Measurements from ENCODE around the gene BBX. TPM values are rescaled to one million over a fixed set of nuclear protein-coding genes. Genes with fewer than 3 reads are reported as not detected.

The BBX gene
- total and polyA plus RNA-seq, 2 of the 13 experiments (the other 11 are each of a cell fraction or from before 2014, with no cell fraction given), result 13.7 to 23.2 TPM

DNA sequence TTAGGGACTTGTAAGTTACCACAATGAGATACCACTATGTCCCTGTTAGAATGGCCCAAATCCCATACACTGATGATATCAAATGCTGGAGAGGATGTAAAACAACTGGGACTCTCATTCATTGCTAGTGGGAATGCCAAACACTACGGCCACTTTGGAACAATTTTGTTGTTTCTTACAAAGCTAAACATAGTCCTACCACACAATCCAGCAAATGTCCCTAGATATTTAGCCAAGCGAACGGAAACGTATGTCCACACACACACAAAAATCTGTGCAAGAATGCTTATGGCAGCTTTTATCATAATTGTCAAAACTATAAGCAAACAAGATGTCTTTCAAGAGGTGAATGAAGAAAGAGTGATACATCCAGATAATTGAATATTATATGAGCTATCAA is 296.9 kb downstream of the BBX start:
- ChIA-PET CTCF (ENCODE audit: low intra/inter-chr PET ratio, low total read pairs) (no interaction called here), POLR2A (no interaction called here)
- DNase-seq (ENCODE audit: low spot score), result no peak
- Histone ChIP-seq H3K27me3 (ENCODE audit: control insufficient read depth in 1 of 2, insufficient read depth in 2 of 2, low read length in 2 of 2) (no peaks in the 10 kb centered on the region), H3K79me2 (ENCODE audit: insufficient read depth, low read length) (no peaks in the 10 kb centered on the region), H3K4me2 (ENCODE audit: low read depth, low read length) (no peak overlapping the region), H3K4me3 (replicated peaks in 1 of 3; ENCODE audit: insufficient read depth in 1 of 3, low read depth in 2 of 3, low read length in 3 of 3) (no peak overlapping the region), H3K9me3 (ENCODE audit: low read length) (no peaks in the 10 kb centered on the region), H3K4me1 (ENCODE audit: insufficient read depth, low read length) (peaks cover 9% of the 10 kb centered on the region), H2AFZ (ENCODE audit: low read length) (no peak overlapping the region), H4K20me1 (ENCODE audit: insufficient read depth, low read length) (no peaks in the 10 kb centered on the region), H3K36me3 (replicated peaks in 1 of 2; ENCODE audit: control insufficient read depth in 1 of 2, insufficient read depth in 2 of 2, low read length in 2 of 2) (no peaks in the 10 kb centered on the region), H3K9ac (ENCODE audit: insufficient read depth, low read depth, low read length) (no peak overlapping the region), H3K27ac (ENCODE audit: extremely low read length, insufficient read depth, low read length) (no peak overlapping the region)
- in situ Hi-C loops (cut with HindIII; ENCODE audit: extremely low pct_ligation_motif_present, low pct_unique_long_range_greater_than_20kb), result no loop called here
- ATAC-seq, result no peak
- no peak for FAIRE-seq
- 50% methylated on average over 4 of the region's 4 CpGs for WGBS (ENCODE audit: low lambda C conversion rate)
- BruUV-seq (replicated peaks), result no TSS peak
- intact Hi-C loops (cut with micrococcal nuclease; ENCODE audit: unreplicated experiment), result no loop called here
- TF ChIP-seq, protein P1, sequence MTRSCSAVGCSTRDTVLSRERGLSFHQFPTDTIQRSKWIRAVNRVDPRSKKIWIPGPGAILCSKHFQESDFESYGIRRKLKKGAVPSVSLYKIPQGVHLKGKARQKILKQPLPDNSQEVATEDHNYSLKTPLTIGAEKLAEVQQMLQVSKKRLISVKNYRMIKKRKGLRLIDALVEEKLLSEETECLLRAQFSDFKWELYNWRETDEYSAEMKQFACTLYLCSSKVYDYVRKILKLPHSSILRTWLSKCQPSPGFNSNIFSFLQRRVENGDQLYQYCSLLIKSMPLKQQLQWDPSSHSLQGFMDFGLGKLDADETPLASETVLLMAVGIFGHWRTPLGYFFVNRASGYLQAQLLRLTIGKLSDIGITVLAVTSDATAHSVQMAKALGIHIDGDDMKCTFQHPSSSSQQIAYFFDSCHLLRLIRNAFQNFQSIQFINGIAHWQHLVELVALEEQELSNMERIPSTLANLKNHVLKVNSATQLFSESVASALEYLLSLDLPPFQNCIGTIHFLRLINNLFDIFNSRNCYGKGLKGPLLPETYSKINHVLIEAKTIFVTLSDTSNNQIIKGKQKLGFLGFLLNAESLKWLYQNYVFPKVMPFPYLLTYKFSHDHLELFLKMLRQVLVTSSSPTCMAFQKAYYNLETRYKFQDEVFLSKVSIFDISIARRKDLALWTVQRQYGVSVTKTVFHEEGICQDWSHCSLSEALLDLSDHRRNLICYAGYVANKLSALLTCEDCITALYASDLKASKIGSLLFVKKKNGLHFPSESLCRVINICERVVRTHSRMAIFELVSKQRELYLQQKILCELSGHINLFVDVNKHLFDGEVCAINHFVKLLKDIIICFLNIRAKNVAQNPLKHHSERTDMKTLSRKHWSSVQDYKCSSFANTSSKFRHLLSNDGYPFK (CRISPR knock-in tag; IDR thresholded peaks at IDR 0.05; ENCODE audit: borderline replicate concordance), result no peak
- TF ChIP-seq POGZ (CRISPR knock-in tag; IDR thresholded peaks at IDR 0.05) (no peak), ZNF44 (CRISPR knock-in tag; IDR thresholded peaks at IDR 0.05) (no peak), ZBTB7A (CRISPR knock-in tag; IDR thresholded peaks at IDR 0.05) (no peak), ZEB1 (IDR thresholded peaks at IDR 0.05; ENCODE audit: insufficient replicate concordance, low read depth) (no peak), ZBTB20 (CRISPR knock-in tag; IDR thresholded peaks at IDR 0.05; ENCODE audit: borderline replicate concordance, low read depth) (no peak), GZF1 (CRISPR knock-in tag; IDR thresholded peaks at IDR 0.05) (no peak), ZNF552 (CRISPR knock-in tag; IDR thresholded peaks at IDR 0.05; ENCODE audit: borderline replicate concordance) (no peak), SRF (IDR thresholded peaks at IDR 0.05; ENCODE audit: low read depth, low read length) (no peak)
- TF ChIP-seq, protein P2, sequence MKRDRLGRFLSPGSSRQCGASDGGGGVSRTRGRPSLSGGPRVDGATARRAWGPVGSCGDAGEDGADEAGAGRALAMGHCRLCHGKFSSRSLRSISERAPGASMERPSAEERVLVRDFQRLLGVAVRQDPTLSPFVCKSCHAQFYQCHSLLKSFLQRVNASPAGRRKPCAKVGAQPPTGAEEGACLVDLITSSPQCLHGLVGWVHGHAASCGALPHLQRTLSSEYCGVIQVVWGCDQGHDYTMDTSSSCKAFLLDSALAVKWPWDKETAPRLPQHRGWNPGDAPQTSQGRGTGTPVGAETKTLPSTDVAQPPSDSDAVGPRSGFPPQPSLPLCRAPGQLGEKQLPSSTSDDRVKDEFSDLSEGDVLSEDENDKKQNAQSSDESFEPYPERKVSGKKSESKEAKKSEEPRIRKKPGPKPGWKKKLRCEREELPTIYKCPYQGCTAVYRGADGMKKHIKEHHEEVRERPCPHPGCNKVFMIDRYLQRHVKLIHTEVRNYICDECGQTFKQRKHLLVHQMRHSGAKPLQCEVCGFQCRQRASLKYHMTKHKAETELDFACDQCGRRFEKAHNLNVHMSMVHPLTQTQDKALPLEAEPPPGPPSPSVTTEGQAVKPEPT (CRISPR knock-in tag; IDR thresholded peaks at IDR 0.05; ENCODE audit: low read depth), result no peak
- TF ChIP-seq, protein P3, sequence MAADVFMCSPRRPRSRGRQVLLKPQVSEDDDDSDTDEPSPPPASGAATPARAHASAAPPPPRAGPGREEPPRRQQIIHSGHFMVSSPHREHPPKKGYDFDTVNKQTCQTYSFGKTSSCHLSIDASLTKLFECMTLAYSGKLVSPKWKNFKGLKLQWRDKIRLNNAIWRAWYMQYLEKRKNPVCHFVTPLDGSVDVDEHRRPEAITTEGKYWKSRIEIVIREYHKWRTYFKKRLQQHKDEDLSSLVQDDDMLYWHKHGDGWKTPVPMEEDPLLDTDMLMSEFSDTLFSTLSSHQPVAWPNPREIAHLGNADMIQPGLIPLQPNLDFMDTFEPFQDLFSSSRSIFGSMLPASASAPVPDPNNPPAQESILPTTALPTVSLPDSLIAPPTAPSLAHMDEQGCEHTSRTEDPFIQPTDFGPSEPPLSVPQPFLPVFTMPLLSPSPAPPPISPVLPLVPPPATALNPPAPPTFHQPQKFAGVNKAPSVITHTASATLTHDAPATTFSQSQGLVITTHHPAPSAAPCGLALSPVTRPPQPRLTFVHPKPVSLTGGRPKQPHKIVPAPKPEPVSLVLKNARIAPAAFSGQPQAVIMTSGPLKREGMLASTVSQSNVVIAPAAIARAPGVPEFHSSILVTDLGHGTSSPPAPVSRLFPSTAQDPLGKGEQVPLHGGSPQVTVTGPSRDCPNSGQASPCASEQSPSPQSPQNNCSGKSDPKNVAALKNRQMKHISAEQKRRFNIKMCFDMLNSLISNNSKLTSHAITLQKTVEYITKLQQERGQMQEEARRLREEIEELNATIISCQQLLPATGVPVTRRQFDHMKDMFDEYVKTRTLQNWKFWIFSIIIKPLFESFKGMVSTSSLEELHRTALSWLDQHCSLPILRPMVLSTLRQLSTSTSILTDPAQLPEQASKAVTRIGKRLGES (CRISPR knock-in tag; IDR thresholded peaks at IDR 0.05; ENCODE audit: borderline replicate concordance), result no peak
- TF ChIP-seq, protein P4, sequence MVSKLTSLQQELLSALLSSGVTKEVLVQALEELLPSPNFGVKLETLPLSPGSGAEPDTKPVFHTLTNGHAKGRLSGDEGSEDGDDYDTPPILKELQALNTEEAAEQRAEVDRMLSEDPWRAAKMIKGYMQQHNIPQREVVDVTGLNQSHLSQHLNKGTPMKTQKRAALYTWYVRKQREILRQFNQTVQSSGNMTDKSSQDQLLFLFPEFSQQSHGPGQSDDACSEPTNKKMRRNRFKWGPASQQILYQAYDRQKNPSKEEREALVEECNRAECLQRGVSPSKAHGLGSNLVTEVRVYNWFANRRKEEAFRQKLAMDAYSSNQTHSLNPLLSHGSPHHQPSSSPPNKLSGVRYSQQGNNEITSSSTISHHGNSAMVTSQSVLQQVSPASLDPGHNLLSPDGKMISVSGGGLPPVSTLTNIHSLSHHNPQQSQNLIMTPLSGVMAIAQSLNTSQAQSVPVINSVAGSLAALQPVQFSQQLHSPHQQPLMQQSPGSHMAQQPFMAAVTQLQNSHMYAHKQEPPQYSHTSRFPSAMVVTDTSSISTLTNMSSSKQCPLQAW (CRISPR knock-in tag; IDR thresholded peaks at IDR 0.05), result no peak
